HepG2 (cell line): ENCODE results near the gene FOSB. TPM values are rescaled to one million over a fixed set of nuclear protein-coding genes. Genes with fewer than 3 reads are reported as not detected.

Source experiments
- ARHGAP35 ChIP-seq: sonication (generic); formaldehyde crosslinking; IDR thresholded peaks from 2 replicates; pipeline ENCODE4 v1.9.0; 2022; ENCODE audit warnings: mild to moderate bottlenecking, inconsistent platforms, moderate library complexity, missing genetic modification reagents, borderline replicate concordance
- CCDC6 ChIP-seq: sonication (generic); formaldehyde crosslinking; IDR thresholded peaks from 2 replicates; pipeline ENCODE4 v1.8.1; 2022; ENCODE audit warnings: mild to moderate bottlenecking, missing genetic modification reagents, moderate library complexity
- FOXK1 ChIP-seq: sonication (generic); formaldehyde crosslinking; IDR thresholded peaks from 2 replicates; pipeline ENCODE4 v1.4.0; 2020; ENCODE audit warnings: low read depth, missing genetic modification reagents, borderline replicate concordance
- FOXO1 ChIP-seq: sonication (generic); formaldehyde crosslinking; IDR thresholded peaks from 2 replicates; pipeline ENCODE4 v1.4.0; 2020; ENCODE audit warnings: missing genetic modification reagents
- HDAC1 ChIP-seq: sonication (generic); formaldehyde crosslinking; IDR thresholded peaks from 2 replicates; pipeline ENCODE4 v1.5.1; 2020; ENCODE audit warnings: mild to moderate bottlenecking, missing genetic modification reagents
- KAT2B ChIP-seq: fragments of 150-350 bp; IDR thresholded peaks from 2 replicates; pipeline ENCODE4 v1.6.1; 2014; ENCODE audit warnings: low read depth, low read length, borderline replicate concordance
- MIXL1 ChIP-seq: IDR thresholded peaks from 2 replicates; pipeline ENCODE4 v1.6.1; 2016
- SALL1 ChIP-seq: sonication (generic); formaldehyde crosslinking; IDR thresholded peaks from 2 replicates; pipeline ENCODE4 v1.8.0; 2022; ENCODE audit warnings: mild to moderate bottlenecking, missing genetic modification reagents
- SP1 ChIP-seq, 2 experiments: fragments of 450-650 bp in 1 of 2; sonication (generic) in 1 of 2; formaldehyde crosslinking in 1 of 2; IDR thresholded peaks; 2 replicates each; pipeline versions ENCODE4 v1.4.0 to v1.6.1; 2016 to 2020; ENCODE audit warnings: missing genetic modification reagents in 1 of 2
- TGIF2 ChIP-seq: IDR thresholded peaks from 2 replicates; pipeline ENCODE4 v1.6.1; 2016; ENCODE audit warnings: control low read depth, missing compliant biosample characterization
- THAP11 ChIP-seq: IDR thresholded peaks from 2 replicates; pipeline ENCODE4 v1.6.1; 2016; ENCODE audit warnings: missing biosample characterization, missing genetic modification reagents
- ZBTB38 ChIP-seq: sonication (generic); formaldehyde crosslinking; IDR thresholded peaks from 2 replicates; pipeline ENCODE4 v1.5.1; 2020; ENCODE audit warnings: mild to moderate bottlenecking, missing genetic modification reagents
- ZMYM3 ChIP-seq: sonication (generic); formaldehyde crosslinking; IDR thresholded peaks from 2 replicates; pipeline ENCODE4 v1.5.1; 2020; ENCODE audit warnings: mild to moderate bottlenecking, missing genetic modification reagents
- ZNF329 ChIP-seq: sonication (generic); formaldehyde crosslinking; IDR thresholded peaks from 2 replicates; pipeline ENCODE4 v1.9.0; 2021; ENCODE audit warnings: low read depth, mild to moderate bottlenecking, missing genetic modification reagents
- ZNF441 ChIP-seq: sonication (generic); formaldehyde crosslinking; IDR thresholded peaks from 2 replicates; pipeline ENCODE4 v1.7.0; 2021; ENCODE audit warnings: missing genetic modification reagents, borderline replicate concordance
- ZNF891 ChIP-seq: sonication (generic); formaldehyde crosslinking; IDR thresholded peaks from 2 replicates; pipeline ENCODE4 v1.5.0; 2020; ENCODE audit warnings: mild to moderate bottlenecking, missing genetic modification reagents
- polyA plus RNA-seq, 8 experiments: library from polyadenylated mRNA; depleted of rRNA in 3 of 8; stranded (reverse) in 7 of 8; unstranded in 1 of 8; fragments of >200 nt; fragmentation: Illumina TruSeq in 4 of 8; extraction: Trizol in 4 of 8; gene quantifications; 2 replicates each; pipeline versions ENCODE4 v1.2.1 to v1.2.3, GENCODE V29; 2011 to 2016; ENCODE audit warnings: low read depth in 4 of 8, missing spikeins in 1 of 8, mixed read lengths in 1 of 8; ENCODE audit not compliant: insufficient read depth in 1 of 8
- total RNA-seq, 5 experiments: library from RNA; depleted of rRNA; stranded (reverse); fragments of >200 nt; fragmentation: Illumina TruSeq; extraction: Trizol; gene quantifications; 2 replicates each; pipeline ENCODE4 v1.2.3, GENCODE V29; 2016; ENCODE audit warnings: low read depth in 1 of 5
- TF ChIP-seq, protein P1 (sequence below): sonication (generic); formaldehyde crosslinking; IDR thresholded peaks from 2 replicates; pipeline ENCODE4 v1.5.0; 2020; ENCODE audit warnings: missing genetic modification reagents
- TF ChIP-seq, protein P2 (sequence below): sonication (generic); formaldehyde crosslinking; conservative IDR thresholded peaks from 2 replicates; pipeline ENCODE4 v1.4.0; 2020; ENCODE audit warnings: mild to moderate bottlenecking, missing genetic modification reagents, moderate library complexity
- TF ChIP-seq, protein P3 (sequence below): sonication (generic); formaldehyde crosslinking; IDR thresholded peaks from 2 replicates; pipeline ENCODE4 v1.8.0; 2022; ENCODE audit warnings: mild to moderate bottlenecking, missing genetic modification reagents, moderate library complexity
- TF ChIP-seq, protein P4 (sequence below): sonication (generic); formaldehyde crosslinking; IDR thresholded peaks from 2 replicates; pipeline ENCODE4 v1.5.0; 2020; ENCODE audit warnings: missing genetic modification reagents, mild to moderate bottlenecking, borderline replicate concordance

Gene FOSB
- total and polyA plus RNA-seq, 2 of the 13 experiments (the other 11 are each of a cell fraction or from before 2014, with no cell fraction given), result 2.8 to 6.0 TPM

DNA sequence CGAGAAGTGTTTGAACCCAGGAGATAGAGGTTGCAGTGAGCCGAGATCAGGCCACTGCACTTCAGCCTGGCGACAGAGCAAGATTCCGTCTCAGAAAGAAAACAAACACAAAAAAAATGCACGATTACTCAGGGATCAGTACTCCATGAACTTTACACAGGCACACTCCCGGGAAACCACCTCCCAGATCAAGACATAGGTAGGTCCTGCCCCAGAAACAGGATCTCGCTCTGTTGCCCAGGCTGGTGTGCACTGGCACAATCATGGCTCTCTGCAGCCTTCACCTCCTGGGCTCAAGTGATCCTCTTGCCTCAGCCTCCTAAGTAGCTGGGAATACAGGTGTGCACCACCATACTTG, 50.7 kb downstream of the FOSB start (continued):
- TF ChIP-seq SALL1 (CRISPR knock-in tag) (0 out of 2 replicates have a peak, but pooled peaks have one; percentile 36), ARHGAP35 (CRISPR knock-in tag) (no peak), ZBTB38 (peak; percentile 85), ZNF891 (0 out of 2 replicates have a peak, but pooled peaks have one; percentile 7), ZNF329 (CRISPR knock-in tag) (no peak), MIXL1 (CRISPR knock-in tag) (no peak), FOXO1 (CRISPR knock-in tag) (no peak), SP1 (IDR thresholded peaks at IDR 0.05) (no peak), SP1 (CRISPR knock-in tag; IDR thresholded peaks at IDR 0.05) (no peak), HDAC1 (CRISPR knock-in tag) (no peak), CCDC6 (CRISPR knock-in tag) (no peak), ZMYM3 (CRISPR knock-in tag) (peak; percentile 68), THAP11 (CRISPR knock-in tag) (peak; percentile 22; the same call in 1 of the 2 replicates), FOXK1 (CRISPR knock-in tag) (no peak), TGIF2 (CRISPR knock-in tag) (no peak), ZNF441 (CRISPR knock-in tag) (peak; percentile 95), KAT2B (no peak)
- TF ChIP-seq, protein P1, sequence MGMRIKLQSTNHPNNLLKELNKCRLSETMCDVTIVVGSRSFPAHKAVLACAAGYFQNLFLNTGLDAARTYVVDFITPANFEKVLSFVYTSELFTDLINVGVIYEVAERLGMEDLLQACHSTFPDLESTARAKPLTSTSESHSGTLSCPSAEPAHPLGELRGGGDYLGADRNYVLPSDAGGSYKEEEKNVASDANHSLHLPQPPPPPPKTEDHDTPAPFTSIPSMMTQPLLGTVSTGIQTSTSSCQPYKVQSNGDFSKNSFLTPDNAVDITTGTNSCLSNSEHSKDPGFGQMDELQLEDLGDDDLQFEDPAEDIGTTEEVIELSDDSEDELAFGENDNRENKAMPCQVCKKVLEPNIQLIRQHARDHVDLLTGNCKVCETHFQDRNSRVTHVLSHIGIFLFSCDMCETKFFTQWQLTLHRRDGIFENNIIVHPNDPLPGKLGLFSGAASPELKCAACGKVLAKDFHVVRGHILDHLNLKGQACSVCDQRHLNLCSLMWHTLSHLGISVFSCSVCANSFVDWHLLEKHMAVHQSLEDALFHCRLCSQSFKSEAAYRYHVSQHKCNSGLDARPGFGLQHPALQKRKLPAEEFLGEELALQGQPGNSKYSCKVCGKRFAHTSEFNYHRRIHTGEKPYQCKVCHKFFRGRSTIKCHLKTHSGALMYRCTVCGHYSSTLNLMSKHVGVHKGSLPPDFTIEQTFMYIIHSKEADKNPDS (CRISPR knock-in tag), result peak; percentile 99
- TF ChIP-seq, protein P2, sequence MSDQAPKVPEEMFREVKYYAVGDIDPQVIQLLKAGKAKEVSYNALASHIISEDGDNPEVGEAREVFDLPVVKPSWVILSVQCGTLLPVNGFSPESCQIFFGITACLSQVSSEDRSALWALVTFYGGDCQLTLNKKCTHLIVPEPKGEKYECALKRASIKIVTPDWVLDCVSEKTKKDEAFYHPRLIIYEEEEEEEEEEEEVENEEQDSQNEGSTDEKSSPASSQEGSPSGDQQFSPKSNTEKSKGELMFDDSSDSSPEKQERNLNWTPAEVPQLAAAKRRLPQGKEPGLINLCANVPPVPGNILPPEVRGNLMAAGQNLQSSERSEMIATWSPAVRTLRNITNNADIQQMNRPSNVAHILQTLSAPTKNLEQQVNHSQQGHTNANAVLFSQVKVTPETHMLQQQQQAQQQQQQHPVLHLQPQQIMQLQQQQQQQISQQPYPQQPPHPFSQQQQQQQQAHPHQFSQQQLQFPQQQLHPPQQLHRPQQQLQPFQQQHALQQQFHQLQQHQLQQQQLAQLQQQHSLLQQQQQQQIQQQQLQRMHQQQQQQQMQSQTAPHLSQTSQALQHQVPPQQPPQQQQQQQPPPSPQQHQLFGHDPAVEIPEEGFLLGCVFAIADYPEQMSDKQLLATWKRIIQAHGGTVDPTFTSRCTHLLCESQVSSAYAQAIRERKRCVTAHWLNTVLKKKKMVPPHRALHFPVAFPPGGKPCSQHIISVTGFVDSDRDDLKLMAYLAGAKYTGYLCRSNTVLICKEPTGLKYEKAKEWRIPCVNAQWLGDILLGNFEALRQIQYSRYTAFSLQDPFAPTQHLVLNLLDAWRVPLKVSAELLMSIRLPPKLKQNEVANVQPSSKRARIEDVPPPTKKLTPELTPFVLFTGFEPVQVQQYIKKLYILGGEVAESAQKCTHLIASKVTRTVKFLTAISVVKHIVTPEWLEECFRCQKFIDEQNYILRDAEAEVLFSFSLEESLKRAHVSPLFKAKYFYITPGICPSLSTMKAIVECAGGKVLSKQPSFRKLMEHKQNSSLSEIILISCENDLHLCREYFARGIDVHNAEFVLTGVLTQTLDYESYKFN (CRISPR knock-in tag), result peak; percentile 43; the same call in 1 of the 2 replicates
- TF ChIP-seq, protein P3, sequence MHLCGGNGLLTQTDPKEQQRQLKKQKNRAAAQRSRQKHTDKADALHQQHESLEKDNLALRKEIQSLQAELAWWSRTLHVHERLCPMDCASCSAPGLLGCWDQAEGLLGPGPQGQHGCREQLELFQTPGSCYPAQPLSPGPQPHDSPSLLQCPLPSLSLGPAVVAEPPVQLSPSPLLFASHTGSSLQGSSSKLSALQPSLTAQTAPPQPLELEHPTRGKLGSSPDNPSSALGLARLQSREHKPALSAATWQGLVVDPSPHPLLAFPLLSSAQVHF (CRISPR knock-in tag), result no peak
- TF ChIP-seq, protein P4, sequence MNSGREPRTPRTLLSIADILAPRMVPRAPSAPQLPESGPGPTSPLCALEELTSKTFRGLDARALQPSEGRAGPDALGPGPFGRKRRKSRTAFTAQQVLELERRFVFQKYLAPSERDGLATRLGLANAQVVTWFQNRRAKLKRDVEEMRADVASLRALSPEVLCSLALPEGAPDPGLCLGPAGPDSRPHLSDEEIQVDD, result no peak
